GM19468 (cell line): ENCODE results near the gene AXL.
"Not testable (repeated sequence)": the region's sequence is repeated elsewhere in the genome, so short reads cannot be mapped to it uniquely, and the experiment has no call there.

Source experiments
- ATAC-seq: cut with Tn5 transposase; IDR thresholded peaks from one replicate; pipeline ENCODE4 v1.9.1; 2021; ENCODE audit warnings: mild to moderate bottlenecking, moderate library complexity, moderate number of reproducible peaks; ENCODE audit not compliant: unreplicated experiment; ENCODE audit errors: extremely low read depth

Gene AXL

DNA sequence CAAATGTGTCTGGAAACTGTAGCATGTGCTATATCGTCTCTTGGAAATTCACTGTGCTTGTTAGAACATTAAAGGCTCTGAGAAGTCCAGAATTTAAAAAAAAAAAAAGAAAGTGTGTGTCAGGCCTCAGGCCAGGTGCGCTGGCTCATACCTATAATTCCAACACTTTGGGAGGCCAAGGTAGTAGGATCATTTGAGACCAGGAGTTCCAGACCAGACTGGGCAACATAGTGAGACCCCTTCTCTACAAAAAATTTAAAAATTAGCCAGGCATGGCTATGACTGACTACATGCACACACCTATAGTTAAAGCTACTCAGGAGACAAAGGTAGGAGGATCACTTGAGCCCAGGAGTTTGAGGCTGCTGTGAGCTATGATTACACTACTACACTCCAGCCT lies 50.0 kb downstream of the AXL start:
- no peak for ATAC-seq

DNA sequence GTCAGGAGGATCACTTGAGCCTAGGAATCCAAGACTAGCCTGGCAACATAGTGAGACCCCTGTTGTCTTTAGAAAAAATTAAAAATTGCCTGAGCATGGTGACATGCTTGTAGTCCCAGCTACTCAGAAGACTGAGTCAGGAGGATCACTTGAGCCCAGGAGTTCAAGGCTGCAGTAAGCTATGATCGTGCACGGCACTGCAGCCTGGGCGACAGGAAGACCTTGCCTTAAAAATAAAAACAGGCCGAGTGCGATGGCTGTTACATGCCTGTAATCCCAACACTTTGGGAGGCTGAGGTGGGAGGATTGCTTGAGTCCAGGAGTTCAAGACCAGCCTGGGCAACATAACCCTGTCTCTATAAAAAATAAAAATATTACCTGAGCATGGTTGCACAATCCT lies 50.5 kb downstream of the AXL start:
- ATAC-seq, result no peak

GRCh38 chr19:41273076-41273475 lies 54.1 kb downstream of the AXL start:
- no peak for ATAC-seq

- no peak for ATAC-seq
Observed at GRCh38 chr19:41274802-41275201, 55.8 kb downstream of the AXL start.

DNA sequence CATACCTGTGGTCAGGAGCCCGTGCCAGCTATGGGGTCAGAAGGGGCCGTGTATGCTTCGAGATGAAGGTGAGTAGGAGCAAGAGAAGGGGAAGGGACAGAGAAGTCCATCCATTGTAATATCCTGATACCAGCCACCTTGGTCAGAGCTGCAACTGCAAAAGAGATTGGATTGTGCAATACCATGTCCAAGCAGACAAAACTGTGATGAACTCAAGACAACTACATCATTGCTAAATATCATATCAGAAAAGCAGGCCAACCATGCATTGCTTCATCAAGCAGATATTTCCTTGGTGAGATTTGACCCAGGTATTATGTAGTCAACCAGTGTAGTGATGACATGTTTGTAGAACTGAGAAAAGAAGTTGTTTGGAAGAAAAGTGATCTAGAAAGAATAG lies 57.2 kb downstream of the AXL start:
- ATAC-seq, result no peak

GRCh38 chr19:41278478-41278877 lies 59.5 kb downstream of the AXL start:
- no peak for ATAC-seq

DNA sequence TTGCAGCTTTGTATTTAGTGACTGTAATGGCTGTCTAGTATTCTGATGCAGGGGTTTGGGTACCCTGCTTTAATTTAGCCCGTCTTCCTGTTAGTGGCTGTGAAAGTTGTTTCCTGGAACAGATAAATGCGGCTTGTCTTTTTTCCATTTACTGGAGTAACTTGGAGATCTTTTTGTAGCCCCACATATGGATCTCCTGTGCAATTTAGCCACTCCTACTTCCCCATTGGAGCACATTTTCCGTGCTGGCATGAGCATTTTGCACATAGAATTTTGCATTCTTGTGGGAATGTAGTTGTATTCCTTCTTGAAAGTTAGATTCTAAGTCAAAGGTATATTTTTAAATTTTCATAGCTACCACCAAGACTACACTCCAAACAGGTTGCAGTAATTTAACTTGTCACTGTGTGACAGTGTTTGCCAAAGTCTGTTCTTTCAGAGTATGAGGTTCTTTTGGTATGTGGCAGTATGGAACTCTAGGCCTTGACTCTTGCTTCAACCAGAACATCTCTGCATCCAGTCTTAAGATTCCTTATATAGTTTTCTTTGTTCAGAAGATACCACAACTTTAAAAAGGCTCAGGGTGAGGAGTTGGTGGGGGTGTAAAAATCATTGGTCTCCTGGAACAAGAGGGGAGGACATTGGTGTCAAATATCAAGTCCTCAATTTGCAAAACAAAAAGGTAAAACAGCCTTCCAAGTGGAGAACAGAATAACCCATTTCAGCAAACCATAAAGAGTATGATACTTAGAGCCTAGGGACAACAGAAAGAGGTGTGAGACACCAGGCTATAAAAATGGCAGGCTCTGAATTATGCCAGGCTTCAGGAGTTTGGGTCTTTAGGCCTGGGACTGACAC lies 69.9 kb downstream of the AXL start:
- ATAC-seq, result no peak

DNA sequence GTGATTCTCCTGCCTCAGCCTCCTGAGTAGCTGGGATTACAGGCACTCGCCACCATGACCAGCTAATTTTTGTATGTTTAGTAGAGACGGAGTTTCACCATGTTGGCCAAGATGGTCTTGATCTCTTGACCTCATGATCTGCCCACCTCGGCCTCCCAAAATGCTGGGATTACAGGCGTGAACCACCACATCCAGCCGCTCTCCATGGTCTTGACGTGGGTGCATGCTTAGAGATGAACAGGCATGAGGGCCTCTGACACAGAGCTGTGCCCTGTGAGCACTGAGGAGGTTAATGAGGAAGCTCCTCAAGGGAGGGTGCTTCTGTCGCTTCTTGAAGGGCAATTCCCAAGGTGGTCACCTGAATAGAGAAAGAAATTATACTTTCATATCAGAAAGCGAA lies 70.8 kb downstream of the AXL start:
- not testable (repeated sequence) for ATAC-seq

GRCh38 chr19:41294393-41294792 lies 75.4 kb downstream of the AXL start:
- no peak for ATAC-seq

DNA sequence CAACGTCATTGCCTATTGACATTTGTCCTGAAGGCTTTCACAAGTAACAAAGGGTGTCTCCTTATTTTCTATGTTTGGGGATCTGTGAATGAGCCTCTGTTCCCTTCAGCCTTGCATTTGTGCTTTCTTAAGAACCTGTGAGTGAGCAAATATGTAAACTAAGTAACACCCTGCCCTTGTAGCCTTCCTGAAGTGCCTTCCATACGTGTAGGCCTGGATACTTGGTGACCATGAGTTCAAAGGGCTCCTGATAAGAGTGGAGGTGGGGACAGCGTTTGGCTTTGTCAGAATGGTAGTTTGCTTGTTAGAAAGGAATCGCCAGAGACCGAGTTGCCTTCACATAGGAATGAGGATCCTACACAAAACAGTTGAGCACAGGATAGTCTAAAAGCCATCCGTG lies 76.5 kb downstream of the AXL start:
- no peak for ATAC-seq

DNA sequence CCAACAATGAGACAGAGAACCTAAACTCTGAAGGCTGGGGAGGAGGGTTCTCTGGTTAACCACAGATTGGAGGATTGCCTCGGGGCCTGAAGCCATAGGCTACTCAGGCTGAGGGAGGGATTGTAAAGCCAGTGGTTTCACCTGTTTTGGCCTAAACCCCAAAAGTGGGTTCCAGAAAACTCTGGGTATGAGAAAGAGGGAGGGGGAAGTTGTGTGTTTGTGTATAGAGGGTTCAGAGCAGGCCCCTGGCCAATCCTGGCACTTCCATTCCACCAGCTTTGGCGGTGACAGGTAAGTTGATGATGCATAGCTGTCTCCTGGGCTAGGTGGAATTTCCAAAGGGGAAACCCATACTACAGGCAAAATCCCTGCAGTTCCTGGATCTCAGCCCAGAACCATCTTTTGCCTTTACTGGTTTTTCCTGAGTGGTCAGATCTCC lies 77.4 kb downstream of the AXL start:
- ATAC-seq, result no peak

DNA sequence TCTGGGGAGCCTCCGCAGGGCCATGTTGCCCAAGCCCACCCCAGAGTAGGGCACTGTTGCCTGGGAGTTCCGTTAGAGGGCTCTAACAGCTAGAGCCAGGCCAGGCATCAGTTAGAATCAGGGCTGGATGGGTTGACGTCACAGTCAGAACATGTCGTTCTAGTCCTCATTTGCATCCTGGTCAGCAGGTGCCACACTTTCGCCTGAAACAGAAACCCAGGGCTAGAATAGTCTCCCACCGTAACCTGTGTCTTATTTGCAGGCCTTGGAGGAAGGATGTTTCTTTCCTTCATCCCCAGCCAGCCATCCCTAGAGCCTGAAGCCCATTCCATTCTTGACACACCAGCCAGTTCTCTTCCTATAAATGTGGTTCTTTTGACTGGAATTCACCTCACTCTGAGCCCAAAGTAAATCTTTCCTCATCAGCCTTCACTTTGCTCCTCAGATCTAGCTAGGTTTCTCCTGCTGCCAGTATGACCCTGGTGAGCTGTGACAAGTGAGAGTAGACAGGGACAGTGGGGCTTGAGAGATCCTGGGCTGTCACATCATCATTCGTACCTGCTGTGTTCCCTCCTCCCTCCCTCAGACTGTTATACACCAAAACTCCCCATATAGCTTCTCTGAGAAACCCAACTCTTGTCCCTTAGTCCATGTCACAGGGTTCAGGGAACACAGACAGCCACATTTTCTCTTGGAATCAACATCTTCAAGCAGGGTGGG lies 78.8 kb downstream of the AXL start:
- peak; percentile 28 for ATAC-seq

DNA sequence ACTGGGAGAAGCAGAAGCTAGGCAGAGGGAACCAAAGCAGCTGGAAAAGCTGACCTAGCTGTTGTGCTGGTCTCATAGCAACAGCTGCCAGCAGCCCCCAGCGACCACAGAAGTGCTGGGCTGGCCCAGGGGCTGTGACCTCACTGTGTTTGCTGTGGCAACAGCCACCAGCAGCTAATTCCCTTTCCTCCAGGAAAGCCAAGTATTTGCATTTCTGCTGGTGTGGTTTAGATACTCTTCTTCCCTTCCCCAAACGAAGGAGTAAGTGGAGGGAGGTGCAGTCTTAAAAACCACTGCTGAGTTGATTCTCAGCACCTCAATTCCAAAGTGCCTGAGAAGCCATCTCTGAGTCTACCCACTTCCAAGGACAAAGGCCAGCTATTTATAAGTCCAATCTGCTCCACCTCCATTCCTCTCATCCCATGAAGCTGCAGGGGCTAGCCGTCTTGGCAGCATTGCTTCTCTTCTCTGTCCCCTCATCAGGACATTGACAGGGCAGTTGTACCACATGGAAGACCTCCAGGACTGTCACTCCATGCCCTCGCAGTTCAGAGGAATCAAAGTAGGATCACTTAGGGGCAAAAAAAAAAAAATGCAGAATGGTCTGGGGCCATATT lies 79.4 kb downstream of the AXL start:
- ATAC-seq, result no peak

DNA sequence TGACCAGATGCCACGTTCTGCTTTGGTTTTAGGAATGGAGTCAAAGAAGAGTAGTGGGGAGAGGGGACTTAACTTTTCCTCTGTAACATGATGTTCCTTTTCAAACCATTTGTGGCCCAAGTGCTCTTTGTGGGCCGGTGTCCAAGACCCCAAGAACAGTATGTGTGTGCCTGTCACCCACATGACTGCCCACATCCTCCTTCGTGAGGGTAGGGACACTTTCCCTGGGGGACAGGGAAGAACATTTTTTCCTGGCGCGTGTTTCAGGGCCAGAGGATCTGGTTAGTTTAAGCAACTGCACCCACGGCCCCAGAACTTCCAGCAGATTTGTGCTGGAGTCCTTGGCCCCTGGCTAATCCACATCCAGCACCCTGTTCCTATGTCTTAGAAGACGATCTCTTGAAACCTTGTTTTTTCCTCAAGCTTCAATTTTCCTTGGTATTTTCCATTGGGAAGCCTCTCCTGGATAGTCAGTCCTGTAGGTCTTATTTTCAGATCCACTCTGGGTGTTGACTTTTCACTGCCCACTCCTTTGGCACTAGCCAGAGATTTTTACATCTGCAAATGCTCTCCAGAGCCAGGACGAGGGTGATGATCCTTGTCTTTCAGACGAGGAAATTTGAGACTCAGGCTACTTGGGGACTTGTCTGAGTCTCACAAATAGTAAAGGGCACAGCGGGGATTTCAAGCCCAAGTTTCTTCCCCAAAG lies 80.2 kb downstream of the AXL start:
- ATAC-seq, result no peak

GRCh38 chr19:41299755-41300089 lies 80.7 kb downstream of the AXL start:
- ATAC-seq, result no peak

DNA sequence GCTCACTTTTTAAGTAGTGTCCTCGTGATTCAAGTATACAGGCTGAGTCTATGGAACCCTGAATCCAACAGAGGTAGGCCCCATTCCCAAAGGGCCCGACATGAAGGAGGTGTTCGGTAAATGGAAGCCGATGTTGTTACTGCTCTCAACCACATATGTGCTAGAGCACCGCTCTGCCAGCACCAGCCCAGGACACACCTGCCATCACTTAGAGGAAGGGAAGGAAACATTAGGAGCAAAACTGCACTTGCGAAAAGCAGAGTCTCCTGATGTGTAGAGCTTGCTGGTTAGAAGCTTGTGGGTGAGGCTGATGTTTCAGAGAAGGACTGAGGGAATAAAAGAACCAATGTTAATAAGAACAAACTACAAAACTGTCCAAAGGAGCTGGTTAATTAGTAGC lies 81.5 kb downstream of the AXL start:
- no peak for ATAC-seq

- no peak for ATAC-seq
Observed at GRCh38 chr19:41302624-41303351, 83.8 kb downstream of the AXL start.

- ATAC-seq, result no peak
Observed at GRCh38 chr19:41303954-41304353, 84.9 kb downstream of the AXL start.

GRCh38 chr19:41304706-41305483 lies 85.9 kb downstream of the AXL start:
- no peak for ATAC-seq
